Uterus (tissue), 2 donors: ENCODE data around the gene KCNQ1.
A peak's percentile ranks its signal among the peaks of the same experiment; 100 is the strongest.

Experiments used
- CTCF ChIP-seq, 4 experiments: fragments of 200-600 bp in 2 of 4; fragments of 450-650 bp in 2 of 4; sonication (generic) in 2 of 4; IDR thresholded peaks; one replicate each; pipeline ENCODE4 v1.5.1; 2016 to 2019; ENCODE audit warnings: antibody characterized with exemption in 4 of 4, mild to moderate bottlenecking in 2 of 4, moderate library complexity in 1 of 4
- POLR2A ChIP-seq, 2 donors: fragments of 450-650 bp; IDR thresholded peaks; one replicate each; pipeline ENCODE4 v1.6.1; 2016; ENCODE audit warnings: antibody characterized with exemption in 2 of 2, mild to moderate bottlenecking in 1 of 2, moderate library complexity in 1 of 2

GRCh38 chr11:2420502-2421225 is 24.1 kb upstream of the KCNQ1 start:
- TF ChIP-seq CTCF (IDR thresholded peaks at IDR 0.05) (peak; percentile 90 to 98 (median 96)), POLR2A (IDR thresholded peaks at IDR 0.05) (peak in 1 of 2 donors; percentile 32)
